M059J (cell line): Measurements from ENCODE around the gene NUDT6. TPM values are rescaled to one million over a fixed set of nuclear protein-coding genes. Genes with fewer than 3 reads are reported as not detected.
"Not testable (repeated sequence)": the region's sequence is repeated elsewhere in the genome, so short reads cannot be mapped to it uniquely, and the experiment has no call there.

ENCODE experiments used
- DNase-seq: peaks from one replicate; pipeline ENCODE4 v3.0.0-alpha.2; 2012; ENCODE audit warnings: low read depth
- total RNA-seq: library from RNA; depleted of rRNA; stranded (reverse); fragments of >200 nt; shearing (Covaris generic); gene quantifications from 2 replicates; pipeline ENCODE4 v1.2.3, GENCODE V29; 2014; rRNA removed

NUDT6 gene, protein sequence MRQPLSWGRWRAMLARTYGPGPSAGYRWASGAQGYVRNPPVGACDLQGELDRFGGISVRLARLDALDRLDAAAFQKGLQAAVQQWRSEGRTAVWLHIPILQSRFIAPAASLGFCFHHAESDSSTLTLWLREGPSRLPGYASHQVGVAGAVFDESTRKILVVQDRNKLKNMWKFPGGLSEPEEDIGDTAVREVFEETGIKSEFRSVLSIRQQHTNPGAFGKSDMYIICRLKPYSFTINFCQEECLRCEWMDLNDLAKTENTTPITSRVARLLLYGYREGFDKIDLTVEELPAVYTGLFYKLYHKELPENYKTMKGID
- 9.7 and 11.0 TPM in 2 replicates for total RNA-seq

DNA sequence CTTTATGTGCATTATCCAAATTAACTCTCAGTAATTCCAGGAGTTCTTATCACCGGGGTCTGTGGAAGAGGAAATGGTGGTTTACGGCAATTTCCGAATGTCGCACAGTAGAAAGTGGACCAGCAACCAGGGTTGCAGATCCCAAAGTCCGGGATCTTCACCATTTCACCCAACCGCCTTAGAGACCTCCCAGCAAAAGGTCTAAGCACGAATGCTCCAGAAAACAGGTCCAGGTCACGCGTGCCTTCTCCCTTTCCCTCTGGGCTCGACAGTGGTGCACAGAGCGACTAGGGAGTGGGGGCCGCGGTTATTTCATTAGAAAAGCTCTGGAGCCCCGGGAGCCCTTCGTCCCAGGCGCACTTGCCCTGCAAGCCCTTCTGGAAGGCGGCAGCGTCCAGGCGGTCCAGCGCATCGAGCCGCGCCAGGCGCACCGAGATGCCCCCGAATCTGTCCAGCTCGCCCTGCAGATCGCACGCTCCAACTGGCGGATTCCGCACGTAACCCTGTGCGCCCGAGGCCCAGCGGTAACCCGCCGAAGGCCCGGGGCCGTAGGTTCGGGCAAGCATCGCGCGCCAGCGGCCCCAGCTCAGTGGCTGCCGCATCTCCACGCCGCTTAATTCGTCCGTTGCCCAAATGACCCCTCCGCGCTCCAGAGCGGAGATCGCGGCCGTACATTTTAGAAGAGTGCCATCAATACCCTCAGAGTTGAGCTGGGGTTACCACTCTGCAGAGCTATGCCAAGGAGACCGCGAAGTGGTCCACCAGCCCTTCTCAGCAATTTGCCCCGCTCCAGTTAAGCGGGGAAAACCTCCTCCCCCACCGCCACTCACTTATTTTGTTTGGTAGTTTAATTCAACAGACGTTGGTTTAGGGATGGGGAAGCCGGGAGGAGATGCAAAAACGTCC is at the start of gene NUDT6:
NUDT6 (minus strand) TSS at position 627 of the 906 bp plus-strand sequence; CDS start at position 602, 25 bp downstream.
- peak; percentile 70 for DNase-seq

DNA sequence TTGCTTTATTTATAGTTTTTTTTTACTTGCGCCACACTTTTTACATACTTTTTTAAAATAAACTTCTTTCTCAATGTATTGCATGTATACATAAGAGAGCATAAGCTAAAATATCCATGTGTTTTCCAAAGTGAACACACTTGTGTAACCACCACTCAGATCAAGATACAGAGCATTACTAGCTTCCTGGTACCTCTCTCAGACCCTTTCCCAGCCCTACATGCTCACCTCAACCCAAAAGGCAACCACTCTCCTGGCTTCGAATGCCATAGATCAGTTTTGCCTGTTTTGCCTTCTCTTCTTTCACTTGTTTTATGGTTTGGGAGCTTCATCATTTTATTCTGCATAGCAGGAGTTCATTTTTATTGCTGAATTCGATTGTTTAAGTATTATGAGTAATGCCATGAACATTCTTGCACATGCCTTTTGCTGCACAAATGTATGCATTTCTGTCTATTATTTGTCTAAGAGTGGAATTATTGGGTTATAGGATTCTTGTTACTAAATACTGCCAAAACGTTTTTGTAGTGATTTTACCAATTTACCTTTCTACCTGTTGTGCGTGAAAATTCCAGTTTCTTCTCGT is 45.9 kb upstream of the NUDT6 start:
- DNase-seq = no peak

DNA sequence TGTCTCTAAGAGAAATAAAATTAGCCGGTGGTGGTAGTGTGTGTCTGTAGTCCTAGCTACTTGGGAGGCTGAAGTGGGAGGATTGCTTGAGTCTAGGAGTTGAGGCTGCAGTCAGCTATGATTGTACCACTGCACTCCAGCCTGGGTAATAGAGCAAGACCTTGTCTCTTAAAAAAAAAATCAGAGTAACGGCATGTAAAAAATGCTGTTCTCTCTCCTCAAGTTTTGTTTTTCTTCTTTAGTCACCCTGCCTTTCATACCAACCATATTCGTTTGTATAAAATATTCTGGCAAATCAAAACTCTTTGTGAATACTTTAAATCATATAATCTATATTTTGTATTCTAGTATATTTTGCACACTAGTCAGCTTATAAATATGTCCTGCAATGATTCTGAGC is 44.8 kb upstream of the NUDT6 start:
- no peak for DNase-seq

DNA sequence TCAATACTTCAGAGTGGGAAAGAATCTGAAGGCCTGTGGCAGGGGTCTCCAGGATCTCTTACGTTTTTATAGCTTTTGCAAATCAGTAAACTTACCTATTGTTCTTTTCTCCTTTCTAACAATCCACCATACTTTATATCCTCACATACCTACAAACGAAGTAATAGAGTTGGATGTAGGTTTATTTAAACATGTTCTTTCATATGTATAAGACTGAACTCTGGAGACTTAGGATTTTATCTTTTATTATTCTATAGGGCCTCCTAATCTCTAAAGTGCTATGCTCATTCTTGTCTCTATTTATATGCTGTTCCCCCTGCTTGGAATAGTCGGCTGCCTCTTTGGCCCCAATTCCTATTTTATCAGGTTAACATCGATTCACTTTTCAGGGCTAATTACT is 43.8 kb upstream of the NUDT6 start:
- DNase-seq = no peak

DNA sequence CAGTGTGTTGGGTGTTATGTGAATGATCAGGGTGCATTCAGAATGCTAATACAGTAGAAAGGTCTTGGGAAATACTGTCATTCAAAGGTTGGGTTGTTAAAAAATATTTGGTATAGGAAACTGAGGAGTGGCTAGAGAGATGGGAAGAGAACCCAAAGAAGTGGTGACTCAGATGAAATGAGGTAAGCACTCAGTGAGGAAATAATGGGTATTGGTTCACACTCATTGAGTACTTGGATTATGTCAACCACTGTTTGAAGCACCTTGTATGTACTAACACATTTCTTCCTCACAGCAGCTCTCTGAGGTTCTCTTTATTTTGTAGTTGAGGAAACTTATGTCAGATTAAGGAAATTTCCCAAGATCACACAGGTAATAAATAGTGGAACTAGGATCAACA is 40.8 kb upstream of the NUDT6 start:
- peak; percentile 23 for DNase-seq

DNA sequence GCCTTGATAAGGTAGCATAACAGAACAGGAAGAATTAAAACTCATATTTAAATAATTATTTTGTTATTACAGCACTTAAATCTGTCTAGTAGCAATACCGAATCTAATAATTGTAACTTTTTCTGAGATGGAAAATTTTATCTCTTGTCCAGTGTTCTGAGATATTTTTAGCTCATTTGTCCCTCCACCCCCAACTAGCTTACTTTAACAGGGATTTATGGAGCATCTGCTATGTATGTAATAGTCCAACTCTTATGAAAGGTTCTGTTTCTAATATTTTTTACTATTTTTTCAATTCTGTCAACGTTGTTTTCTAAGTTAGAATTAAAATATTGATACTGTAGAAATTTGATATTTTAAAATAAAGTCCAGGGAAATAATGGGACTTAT is 38.2 kb upstream of the NUDT6 start:
- DNase-seq = no peak

DNA sequence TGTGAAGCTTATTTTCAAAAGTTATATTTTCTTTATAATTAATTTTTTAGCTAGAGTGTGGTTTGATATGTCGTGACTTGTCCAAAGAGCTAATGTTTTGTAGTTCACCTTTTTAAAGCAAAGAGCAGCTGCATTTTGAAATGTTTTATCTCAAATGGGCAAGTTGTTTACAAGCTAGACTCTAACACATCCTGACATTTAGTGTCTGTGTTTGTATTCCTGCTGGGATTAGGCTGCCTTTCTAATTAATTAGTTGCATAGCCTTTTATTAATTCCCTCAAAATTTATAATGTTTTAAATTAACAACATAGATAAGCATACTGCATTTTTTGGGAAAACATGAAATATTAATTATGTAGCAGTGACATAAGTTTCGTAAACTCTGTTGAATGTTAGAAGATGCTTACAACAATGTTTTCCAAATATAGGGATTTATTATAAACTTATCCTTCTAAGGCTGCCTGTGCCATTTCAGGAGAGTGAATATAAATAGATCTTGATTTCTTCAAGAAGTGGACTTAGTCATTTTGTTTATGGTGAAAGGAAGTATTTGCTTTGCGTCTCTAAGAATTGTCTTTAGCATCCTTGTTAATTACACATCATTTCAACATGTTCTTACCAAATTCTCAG is 37.7 kb upstream of the NUDT6 start:
- DNase-seq = no peak

DNA sequence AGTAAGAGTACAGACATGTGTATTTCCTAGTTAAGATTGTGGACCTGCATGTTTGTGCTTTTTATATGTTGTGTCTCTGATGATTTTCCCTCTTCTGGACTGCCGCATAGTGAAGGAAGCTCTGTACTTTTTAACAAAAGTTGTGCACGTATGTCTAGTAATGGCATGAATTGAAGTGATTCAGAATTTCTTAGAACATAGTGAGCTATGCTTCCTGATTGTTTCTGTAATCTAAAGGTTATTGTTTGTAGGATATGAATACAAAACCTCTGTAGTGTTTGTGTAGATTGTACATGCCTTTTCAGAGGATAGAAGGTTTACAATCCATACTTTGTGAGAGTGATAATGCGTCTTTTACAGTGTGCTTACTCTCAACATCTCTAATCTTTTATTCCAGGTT is 37.0 kb upstream of the NUDT6 start:
- DNase-seq = no peak

DNA sequence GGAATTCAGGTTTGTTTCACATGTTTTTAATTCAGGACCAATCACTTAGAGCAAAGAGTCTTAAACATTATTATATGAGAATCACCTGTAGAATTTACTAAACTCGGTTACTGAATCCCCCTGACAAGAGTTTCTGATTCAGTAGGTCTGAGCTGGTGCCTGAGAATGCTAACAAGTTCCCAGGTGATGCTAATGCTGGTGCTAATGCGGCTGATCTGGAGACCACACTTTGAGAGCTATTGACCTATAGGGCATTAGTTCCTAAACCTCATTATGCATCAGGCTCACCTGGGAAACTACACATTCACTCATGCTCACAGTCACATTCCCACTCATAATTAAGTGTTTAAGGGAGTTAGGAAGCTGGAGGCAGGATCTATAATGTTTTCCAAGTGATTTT is 36.1 kb upstream of the NUDT6 start:
- DNase-seq = no peak

DNA sequence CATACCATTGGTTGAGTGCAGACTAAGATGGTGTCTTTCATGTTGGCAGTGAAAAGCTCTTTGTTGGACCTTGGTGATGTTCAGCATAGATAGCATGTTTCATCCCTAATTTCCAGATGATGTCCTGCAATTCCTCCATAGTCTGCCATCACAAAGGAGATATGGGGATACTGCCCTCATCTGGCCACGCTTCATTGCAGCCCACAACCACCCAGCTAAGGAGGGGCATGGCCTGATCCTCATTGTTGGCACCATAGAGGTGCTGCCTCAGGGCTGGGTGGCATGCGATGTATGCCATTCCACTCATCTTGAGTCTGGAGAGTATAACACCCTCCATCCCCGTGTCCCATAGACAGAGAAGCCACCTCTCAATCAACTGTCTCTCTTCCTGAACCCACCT is 31.5 kb upstream of the NUDT6 start:
- no peak for DNase-seq

DNA sequence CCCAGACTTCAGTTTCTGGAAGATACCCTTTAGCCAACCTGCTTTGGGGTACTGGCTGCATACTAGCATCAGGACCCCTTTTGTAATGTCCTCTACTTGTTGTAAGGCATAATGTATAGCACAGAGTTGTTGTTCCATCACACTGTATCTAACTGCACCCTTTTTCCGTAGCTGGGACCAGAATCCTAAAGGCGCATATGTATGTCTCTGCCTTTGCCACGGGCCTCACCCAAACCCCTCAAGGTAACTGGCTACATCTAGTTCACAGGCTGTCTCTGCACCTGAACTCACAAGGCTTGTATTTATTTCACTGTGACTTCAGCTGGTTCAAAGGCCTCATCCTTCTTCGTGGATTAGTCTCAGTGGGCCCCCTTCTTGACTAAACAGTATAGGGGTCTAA is 29.6 kb upstream of the NUDT6 start:
- no peak for DNase-seq

DNA sequence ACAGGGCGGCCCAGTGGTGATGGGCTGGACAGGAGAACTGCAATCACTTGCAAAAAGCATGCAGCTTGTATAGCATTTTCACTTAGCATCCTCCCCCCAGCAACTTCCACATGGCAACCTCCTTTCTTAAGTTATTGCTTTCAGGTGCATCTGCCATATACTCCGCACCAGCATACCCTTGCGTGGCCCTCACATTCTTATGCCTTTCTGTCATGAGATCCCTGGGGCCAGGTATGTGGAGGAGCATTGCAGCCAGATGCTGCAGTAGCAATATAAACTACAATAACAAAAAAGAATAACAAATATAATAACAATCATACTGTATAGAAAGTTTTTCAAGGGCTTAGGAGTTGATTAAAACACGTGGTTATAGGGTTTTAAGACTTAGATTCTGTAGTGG is 26.3 kb upstream of the NUDT6 start:
- DNase-seq = no peak

DNA sequence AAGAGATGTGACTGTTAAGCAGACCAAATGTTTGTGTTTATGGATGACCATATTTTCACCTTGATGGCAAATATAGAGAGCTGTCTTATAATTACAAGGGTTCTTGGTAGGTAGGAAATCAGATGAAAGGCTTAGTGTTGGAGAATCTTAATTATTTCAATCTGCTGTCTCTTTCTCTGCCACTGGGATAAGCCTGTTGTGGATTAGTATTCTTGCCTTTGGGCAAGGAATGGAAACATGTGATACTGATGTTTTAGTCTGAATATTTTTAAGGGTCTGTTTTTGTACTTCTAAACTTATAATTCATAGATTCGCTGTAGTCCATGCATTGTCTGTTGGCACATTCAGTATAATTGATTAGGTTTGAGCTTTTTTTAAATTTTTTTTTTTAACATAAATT is 23.7 kb upstream of the NUDT6 start:
- no peak for DNase-seq

DNA sequence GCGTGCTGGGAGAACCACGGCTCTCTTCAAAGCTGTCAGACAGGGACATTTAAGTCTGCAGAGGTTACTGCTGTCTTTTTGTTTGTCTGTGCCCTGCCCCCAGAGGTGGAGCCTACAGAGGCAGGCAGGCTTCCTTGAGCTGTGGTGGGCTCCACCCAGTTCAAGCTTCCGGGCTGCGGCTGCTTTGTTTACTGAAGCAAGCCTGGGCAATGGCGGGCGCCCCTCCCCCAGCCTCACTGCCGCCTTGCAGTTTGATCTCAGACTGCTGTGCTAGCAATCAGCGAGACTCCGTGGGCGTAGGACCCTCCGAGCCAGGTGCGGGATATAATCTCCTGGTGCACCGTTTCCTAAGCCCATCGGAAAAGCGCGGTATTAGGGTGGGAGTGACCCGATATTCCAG is 22.7 kb upstream of the NUDT6 start:
- not testable (repeated sequence) for DNase-seq

DNA sequence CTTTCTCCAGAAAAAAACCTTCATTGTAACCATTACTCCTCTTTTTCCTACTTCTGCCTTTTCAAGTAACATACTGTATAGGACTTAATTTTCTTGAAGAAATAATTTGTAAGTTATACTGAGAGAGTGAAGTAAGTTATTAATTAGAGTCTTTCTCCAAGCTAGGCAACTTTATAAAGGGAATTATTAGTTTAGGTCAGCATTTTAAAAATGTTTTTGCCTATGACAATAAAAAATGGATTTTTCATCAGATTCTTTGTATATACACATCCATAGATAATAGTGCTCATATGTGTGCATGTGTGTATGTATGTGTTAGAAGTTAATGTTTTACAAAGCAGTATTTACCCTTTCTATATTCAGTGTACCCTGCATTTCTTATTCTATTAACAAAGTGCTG is 10.4 kb upstream of the NUDT6 start:
- no peak for DNase-seq

DNA sequence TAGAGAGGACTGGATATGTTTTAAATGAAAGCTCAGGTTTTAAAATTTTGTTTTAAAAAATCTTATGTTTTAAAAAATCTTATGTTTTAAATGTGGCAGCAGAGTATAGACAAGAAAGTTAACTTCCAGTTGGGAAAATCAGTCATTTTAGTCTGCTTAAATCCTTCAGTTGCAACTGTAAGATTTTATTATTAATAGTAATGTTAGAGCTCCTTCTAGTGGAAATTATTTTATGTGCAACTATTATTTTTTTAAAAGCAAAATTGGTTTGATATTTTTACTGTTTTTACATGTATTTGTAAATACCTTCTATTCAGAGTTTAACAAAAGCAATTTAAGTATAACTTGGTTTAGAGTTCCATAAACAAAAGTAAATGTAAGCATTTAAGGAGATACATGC is 8.5 kb upstream of the NUDT6 start:
- peak; percentile 20 for DNase-seq

DNA sequence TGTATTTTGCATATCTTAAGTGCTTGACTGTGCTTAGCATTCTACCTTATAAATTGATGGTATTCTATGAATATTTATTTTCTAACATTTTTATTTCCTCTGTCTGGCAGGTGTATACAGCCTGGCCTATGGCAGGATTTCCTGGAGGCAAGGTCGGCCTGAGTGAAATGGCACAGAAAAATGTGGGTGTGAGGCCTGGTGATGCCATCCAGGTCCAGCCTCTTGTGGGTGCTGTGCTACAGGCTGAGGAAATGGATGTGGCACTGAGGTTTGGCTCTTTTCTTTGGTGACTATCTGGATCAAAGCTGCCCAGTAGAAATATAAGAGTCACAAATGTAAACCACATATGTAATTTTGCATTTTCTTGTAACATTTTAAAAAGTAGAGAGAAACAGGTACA is 6.5 kb upstream of the NUDT6 start:
- no peak for DNase-seq

DNA sequence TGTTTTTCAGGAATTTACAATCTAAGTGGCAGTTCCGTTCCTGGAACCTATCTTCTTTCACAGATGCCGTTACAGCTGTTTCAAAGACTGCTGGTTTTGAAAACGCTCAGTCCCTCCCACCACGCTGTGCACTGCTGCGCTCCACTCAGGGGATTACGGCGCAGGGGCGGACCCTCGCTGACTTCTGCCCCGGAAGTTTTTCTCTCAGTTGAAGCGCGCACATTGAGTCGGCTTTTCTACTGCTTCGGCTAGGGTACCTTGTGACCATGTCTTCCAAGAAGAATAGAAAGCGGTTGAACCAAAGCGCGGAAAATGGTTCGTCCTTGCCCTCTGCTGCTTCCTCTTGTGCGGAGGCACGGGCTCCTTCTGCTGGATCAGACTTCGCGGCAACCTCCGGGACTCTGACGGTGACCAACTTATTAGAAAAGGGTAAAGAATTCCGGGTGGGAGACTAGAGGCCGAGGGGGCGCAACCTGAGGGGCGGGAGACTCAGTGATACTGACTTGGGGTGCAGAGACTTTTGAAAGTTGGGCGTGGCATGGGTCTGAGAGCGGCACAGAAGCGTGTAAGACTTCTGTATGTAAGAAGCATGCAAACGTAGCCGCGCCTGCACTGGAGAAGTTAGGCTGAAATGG is 597 bp upstream of the NUDT6 start:
- peak; percentile 85 for DNase-seq

DNA sequence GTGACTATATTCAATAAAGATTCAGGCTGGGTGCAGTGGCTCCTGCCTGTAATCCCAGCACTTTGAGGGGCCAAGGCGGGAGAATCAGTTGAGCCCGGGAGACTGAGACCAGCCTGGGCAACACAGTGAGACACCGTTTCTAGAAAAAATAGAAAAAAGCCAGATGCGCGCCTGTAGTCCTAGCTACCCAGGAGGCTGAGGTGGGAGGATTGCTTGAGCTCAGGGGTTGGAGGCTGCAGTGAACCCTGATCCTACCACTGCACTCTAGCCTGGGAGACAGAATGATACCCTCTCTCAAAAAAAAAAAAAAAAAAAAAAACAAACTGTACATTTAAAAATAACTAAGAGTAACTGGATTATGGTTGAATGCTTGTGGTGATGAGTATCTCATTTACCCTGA is 1.1 kb downstream of the NUDT6 start:
- DNase-seq = no peak

DNA sequence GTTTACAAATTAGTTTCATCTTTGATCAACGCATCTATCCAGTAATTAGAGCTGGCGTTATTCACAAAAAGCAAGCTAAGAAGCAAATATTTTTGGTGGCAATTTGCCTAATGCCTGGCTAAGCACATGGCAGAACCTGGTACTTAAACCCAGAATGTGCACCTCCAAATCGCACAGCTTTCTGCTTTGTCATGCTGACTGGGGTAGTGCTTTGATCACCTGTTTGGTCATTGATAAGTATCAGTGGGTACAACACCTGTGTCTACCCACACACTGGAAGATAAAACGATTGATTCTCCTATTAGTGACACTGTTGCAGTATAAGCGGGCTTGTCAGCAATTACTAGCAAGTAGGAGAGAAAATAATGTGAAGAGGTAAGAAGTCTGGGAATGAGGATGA is 1.9 kb downstream of the NUDT6 start:
- no peak for DNase-seq

DNA sequence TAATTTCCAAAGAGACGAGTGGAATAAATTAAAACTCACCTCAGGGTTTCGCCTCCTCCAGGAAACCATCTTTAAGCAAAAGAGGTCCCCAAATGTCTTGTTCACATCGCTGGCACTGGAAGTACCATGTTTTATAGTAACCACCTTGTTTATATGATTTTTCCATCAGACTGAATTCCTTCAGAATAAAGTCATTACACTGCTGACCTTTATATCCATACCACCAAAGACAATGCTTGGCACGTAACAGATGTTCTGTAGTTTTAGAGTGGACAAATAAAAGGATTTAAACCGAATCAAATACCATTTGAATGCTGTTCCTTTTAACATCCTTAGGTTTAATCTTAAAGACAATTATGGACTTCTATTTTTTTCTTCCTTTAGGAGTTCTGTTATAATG is 4.7 kb downstream of the NUDT6 start:
- peak; percentile 82 for DNase-seq

DNA sequence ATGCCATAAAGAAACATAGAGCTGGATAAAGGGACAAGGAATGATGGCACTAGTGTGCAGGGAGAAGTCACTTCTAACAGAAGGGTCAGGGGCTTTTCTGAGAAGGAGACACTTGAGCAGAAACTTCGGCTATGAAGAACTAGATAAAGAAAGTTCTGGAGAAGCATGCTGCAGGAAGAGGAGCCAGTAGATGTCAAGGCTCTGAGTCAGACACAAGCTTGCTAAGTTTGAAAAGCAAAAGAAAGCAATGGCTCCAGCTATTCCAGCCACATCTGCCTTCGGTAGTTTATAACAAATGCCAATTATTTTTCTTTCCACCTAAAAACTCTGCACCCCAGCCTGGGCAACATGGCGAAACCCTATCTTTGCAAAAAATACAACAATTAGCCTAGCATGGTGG is 7.5 kb downstream of the NUDT6 start:
- peak; percentile 50 for DNase-seq
